Fibroblast of skin of left quadriceps (primary cell): ENCODE data around the gene SLC13A3.
A peak's percentile ranks its signal among the peaks of the same experiment; 100 is the strongest.

Experiments used
- DNase-seq, 2 experiments: peaks; one replicate each; pipeline ENCODE4 v3.0.0-alpha.2; 2013; ENCODE audit warnings: low read depth in 2 of 2

SLC13A3 gene

DNA sequence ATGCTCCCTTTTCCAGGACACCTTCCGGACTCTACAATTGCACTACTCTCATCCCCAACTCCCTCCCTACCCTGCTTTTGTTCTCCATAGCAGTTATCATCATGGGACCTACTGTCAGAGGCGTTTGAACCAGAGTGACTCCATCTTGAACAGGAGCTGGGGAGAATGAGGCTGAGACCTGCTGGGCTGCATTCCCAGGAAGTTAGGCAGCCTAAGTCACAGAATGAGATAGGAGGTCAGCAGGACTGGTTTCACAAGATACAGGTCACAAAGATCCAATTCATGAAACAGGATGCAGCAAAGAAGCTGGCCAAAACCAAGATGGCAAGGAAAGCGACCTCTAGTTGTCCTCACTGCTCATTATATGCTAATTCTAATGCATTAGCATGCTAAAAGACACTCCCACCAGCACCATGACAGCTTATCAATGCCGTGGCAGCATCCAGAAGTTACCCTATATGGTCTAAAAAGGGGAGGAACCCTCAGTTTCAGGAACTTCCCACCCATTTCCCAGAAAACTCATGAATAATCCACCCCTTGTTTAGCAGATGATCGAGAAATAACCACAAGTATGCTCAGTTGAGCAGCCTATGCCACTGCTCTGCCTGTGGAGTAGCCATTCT is 15.6 kb downstream of the SLC13A3 start:
- DNase-seq, result no peak

- no peak for DNase-seq
Observed at GRCh38 chr20:46634528-46634927, 16.7 kb downstream of the SLC13A3 start.

DNA sequence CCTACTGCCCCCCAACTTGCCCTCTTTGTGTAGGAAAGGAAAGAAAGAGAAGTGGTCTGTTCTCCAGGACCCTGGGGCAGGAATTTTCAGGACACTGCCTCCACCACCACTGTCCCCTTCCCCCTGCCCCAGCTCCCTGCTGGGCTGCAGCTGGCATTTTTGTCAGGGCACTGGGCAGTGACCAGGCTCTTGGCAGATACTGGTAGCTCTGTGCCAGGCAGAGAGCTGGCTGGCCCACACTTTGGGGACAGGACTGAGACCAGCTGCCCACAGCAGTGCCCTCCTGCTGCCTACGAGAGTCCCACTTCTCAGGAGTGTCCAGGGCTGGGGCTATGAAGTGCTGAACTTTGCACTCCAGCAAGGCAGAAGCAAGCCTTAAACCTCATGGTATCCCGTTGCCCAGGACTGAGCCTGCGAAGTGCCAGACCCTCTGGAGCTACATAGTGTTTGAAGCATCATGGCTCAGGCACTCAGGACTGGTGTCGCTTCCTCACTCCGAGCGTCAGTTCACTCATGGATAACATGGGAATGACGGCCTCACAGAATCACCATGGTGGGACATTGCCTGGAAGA is 19.3 kb downstream of the SLC13A3 start:
- no peak for DNase-seq

GRCh38 chr20:46631212-46631869 is 19.9 kb downstream of the SLC13A3 start:
- DNase-seq, result no peak

- DNase-seq, result no peak
Observed at GRCh38 chr20:46630306-46630705, 21.0 kb downstream of the SLC13A3 start.

DNA sequence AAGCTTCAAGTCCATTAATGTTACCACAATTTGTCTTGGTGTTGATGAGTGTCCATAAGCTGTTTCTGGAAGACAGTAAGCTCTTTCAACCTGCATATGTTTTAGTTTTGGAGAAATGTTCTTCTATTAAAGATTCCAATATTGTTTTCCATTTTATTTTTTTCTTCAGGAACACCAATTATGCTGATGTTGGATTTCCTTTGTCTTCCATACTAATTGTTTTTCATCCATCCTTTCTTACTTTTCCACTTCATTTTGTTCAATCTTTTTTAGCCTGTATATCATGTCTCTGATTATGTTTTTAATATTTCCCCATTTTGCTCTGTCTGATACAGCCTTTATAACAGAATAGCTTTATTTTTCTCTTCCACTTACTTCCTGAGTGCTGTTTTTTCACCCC is 21.9 kb downstream of the SLC13A3 start:
- no peak for DNase-seq

- no peak for DNase-seq
Observed at GRCh38 chr20:46627234-46627633, 24.0 kb downstream of the SLC13A3 start.

DNA sequence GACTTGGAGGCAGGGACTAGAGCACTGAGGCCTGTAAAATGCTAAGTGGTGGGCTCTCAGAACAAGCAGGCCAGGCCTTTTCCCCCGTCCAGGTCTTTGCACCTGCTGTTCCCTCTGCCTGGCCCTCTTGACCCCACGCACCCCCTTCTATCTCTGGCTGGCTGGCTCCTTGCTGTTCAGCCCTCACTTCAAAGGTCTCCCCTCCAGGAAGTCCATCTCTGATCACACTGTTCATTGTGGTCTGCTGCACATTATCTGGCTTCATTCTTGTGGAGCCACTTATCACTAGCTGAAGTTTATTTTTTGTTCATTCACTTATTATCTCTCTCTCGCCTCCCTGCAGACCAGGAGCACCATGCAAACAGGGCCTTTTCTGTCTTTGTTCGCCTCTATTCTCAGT is 24.5 kb downstream of the SLC13A3 start:
- no peak for DNase-seq

DNA sequence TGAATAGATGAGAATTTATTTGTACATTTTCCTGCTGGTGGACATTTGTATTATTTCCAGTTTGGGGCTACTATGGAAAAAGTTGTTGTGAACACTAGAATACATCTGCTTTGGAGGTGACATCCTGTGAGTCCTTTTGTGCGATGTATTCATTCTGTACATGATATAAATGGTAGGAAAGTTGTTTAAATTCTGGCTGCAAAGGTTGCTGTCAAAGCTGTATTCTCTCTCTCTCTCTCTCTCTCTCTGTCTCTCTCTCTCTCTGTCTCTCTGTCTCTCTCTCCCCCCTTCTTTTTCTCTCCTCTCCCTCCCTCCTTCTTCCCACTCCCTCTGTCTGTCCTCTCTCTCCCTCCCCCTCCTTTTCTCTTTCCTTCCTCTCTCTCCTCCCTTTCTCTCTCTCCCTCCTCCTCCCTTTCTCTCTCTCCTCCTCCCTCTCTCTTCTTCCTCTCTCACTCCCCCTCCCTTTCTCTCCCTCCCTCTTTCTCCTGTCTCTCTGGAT is 25.3 kb downstream of the SLC13A3 start:
- no peak for DNase-seq

DNA sequence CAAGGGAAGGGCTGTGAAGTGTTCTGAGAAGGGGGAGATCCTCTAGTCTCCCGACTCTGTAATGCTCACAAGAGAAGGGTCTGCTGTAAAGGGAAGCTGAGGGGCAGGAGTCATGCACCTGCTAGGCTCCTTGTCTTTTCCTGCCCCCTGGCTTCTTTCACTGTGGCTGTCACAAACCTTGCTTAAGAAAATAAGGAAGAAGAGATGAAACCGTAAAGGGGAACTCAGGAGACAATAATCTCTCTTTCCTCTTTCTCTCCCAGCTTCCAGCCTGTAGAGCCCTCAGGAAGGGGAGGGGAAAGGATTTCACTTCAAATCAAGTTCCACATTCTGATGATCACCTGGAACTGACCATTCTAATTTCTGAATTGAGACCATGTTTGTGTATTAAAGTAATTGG is 26.3 kb downstream of the SLC13A3 start:
- DNase-seq, result no peak

GRCh38 chr20:46622165-46622564 is 29.1 kb downstream of the SLC13A3 start:
- DNase-seq, result no peak

- peak; percentile 5 to 9 for DNase-seq
Observed at GRCh38 chr20:46621492-46621891, 29.8 kb downstream of the SLC13A3 start.

GRCh38 chr20:46619445-46619844 is 31.8 kb downstream of the SLC13A3 start:
- DNase-seq, result no peak

DNA sequence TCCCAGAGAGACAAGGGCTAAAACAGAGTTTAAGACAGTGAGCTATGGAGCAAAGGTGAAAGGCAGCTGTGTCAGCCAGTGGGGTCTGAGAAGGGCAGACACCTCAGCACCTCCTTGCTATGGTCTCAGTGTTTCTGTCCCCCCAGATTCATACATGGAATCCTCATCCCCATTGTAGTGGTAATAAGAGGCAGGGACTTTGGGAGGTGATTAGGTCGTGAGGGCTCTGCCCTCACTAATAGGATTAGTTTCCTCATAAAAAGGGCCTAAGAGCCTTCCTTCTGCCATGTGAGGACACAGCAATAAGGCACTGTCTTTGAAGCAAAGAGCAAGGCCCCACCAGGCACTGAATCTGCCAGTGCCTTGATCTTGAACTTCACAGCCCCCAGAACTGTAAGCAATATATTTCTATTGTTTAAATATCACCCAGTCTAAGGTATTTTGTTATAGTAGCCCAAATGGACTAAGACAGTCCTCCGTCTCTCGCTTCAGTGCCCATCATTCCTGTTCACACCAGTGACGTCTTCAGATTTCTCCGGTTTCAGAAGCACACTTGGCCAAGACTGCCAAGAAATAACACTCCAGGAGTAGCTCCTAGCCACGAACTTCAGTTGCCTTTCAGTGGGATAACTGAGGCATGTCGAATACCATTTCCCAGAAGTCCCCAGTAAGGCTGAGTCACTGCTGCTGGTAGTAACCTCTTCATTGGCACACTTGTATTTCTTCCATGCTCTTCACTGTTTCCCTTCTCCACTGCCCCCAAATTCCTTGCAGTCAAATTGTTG is 32.8 kb downstream of the SLC13A3 start:
- DNase-seq, result no peak

DNA sequence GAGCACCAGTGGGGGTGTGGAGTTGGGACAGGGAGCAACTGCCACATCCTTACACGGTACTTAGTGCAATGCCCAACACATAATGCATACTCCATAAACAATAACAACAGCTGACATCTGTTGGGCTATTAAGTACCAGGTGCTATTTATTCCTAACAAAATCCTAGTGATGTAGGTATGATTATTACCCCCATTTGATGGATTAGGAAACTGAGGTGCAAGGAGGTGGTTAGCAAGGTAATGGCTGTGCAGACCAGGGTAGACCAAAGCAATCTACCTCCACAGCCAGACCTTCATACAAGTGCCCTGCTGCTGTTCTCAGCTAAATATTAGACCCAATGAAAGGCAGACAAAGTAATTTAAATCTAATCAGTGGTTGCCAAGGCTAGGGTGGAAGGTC is 36.8 kb downstream of the SLC13A3 start:
- DNase-seq, result no peak

DNA sequence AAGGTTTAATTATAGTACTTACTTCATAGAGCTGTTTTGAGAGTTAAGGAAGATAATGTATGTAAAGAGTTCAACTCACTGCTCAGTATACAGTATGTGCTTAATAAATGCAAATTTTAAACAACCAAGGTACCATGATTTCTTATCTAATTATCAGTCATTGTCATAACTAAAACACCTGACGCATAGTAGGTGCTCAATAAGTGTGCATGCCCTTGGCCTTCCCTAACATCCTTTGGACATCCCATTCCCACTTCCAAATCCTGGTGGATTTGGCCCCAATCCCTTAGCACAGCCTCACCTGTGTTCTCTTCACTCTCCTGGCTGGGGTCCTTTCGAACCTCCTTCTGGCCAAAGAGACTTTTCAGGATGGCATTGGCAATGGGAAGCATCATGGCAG is 41.1 kb downstream of the SLC13A3 start:
- DNase-seq, result no peak

- DNase-seq, result no peak
Observed at GRCh38 chr20:46609043-46609442, 42.2 kb downstream of the SLC13A3 start.

GRCh38 chr20:46607849-46608497 is 43.3 kb downstream of the SLC13A3 start:
- no peak for DNase-seq

DNA sequence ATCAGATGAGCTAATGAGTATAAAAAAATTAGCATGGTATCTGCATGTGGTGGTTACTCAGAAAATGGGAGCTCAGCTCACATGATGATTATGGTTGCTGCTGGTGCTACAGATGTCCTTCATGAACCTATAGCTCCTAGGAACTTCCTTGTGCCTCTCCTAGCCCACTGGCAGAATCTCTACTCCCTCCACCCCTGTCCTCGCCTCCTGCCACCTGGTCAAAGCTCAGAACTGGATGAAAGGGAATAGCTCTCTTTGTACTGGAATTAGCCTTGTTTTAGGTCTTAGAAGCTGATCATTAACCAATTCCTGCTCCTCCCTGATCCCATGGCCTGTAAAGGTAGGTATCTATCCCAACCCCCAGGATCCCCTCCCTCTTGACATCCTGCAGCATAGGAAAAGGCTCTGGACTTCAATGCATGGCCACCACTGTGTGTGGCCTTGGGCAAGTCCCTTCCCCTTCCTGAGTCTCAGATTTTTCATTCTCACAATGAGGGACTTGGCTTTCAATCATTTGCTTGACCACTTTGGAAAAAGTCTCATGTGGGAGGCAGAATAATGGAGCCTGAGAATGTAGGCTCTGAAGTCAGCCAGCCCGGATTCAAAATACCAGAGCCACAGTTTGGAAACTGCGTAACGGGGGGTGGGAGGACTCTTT is 43.9 kb downstream of the SLC13A3 start:
- DNase-seq, result no peak

GRCh38 chr20:46606817-46607190 is 44.5 kb downstream of the SLC13A3 start:
- no peak for DNase-seq

DNA sequence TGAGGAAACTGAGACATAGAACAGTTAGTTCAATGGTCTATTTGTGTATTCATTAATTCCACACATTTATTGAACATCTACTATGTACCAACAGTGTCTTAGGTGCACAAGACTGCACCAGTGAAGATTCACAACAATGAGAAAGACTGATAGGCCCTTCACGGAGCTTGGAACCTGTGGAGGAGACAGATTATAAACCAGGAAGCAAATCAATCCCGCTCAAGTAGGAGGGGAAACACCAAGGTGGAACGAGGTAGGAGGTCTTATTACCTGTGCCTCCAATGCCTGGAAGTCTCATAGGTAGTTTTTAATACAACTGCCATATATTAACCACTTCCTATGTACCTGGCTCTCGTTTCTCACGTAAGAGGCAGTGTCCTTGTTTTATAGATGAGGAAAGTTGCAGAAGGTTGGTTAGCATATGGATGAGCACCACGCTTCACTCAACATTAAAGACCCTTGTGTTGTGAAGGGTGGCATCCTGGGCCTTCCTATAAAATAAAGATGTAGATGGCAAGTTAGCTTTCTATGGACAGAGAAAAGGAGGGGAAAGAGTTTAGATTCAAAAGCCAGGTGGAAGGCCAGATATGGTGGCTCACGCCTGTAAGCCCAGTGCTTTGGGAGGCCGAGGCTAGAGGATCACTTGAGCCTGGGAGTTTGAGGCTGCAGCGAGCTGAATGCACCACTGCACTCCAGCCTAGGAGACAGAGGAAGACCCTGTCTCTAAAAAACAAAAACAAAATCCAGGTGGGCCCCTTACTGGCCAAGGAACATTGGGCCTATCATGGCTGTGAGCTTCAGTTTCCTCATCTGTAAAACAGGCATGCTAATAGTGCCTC is 45.1 kb downstream of the SLC13A3 start:
- DNase-seq, result no peak
